Vagina (tissue), 2 donors: Measurements from ENCODE around the gene TSC22D2. TPM values are rescaled to one million over a fixed set of nuclear protein-coding genes. Genes with fewer than 3 reads are reported as not detected.

Experiments used
- DNase-seq, 2 donors: peaks; one replicate each; pipeline ENCODE4 v3.0.0-alpha.2; 2017; ENCODE audit errors: extremely low spot score in 2 of 2
- H3K27ac ChIP-seq: fragments of 200-600 bp; sonication (generic); one replicate; pipeline ENCODE4 v1.5.1; 2019
- H3K27me3 ChIP-seq: fragments of 200-600 bp; sonication (generic); one replicate; pipeline ENCODE4 v1.5.1; 2019
- H3K36me3 ChIP-seq, 2 donors: fragments of 200-600 bp; sonication (generic); one replicate each; pipeline ENCODE4 v1.5.1; 2017 to 2019
- H3K4me1 ChIP-seq: fragments of 200-600 bp; sonication (generic); one replicate; pipeline ENCODE4 v1.5.1; 2019
- H3K4me3 ChIP-seq, 2 donors: fragments of 200-600 bp; sonication (generic); 1 replicate in 1 of 2; 2 replicates in 1 of 2; pipeline ENCODE4 v1.5.1; 2016 to 2019
- H3K9me3 ChIP-seq: fragments of 200-600 bp; sonication (generic); one replicate; pipeline ENCODE4 v1.5.1; 2019
- CTCF ChIP-seq, 3 experiments: fragments of 450-650 bp in 2 of 3; fragments of 200-600 bp in 1 of 3; sonication (generic) in 1 of 3; IDR thresholded peaks; one replicate each; pipeline ENCODE4 v1.5.1; 2017 to 2019; ENCODE audit warnings: antibody characterized with exemption in 3 of 3, mild to moderate bottlenecking in 2 of 3, moderate library complexity in 2 of 3
- POLR2A ChIP-seq, 2 donors: fragments of 450-650 bp; IDR thresholded peaks; one replicate each; pipeline ENCODE4 v1.6.1; 2017; ENCODE audit warnings: antibody characterized with exemption in 2 of 2, mild to moderate bottlenecking in 2 of 2, moderate library complexity in 2 of 2
- POLR2AphosphoS5 ChIP-seq, 2 donors: sonication (generic); formaldehyde crosslinking; IDR thresholded peaks; one replicate each; pipeline ENCODE4 v1.9.0; 2017; ENCODE audit warnings: antibody characterized with exemption in 2 of 2, mild to moderate bottlenecking in 2 of 2, low read depth in 1 of 2; ENCODE audit not compliant: insufficient read depth in 1 of 2
- intact Hi-C: fragments of 100-400 bp; cut with DNase I; formaldehyde crosslinking; loops from one replicate; pipeline ENCODE4 v1.15.1; 2023
- total RNA-seq: library from RNA; depleted of rRNA; stranded (reverse); fragments of >200 nt; gene quantifications from one replicate; pipeline ENCODE4 v1.2.3, GENCODE V29; 2016

The TSC22D2 gene
- total RNA-seq, 1 donor from 2014 or later, result 35.6 TPM

GRCh38 chr3:150384296-150385212 is 23.5 kb upstream of the TSC22D2 start:
- Histone ChIP-seq H3K36me3 (no peaks in the 10 kb centered on the region), H3K27ac (no peak overlapping the region), H3K9me3 (no peaks in the 10 kb centered on the region), H3K27me3 (no peaks in the 10 kb centered on the region), H3K4me1 (no peaks in the 10 kb centered on the region), H3K4me3 (no peak overlapping the region)
- intact Hi-C loops, result no loop called here
- DNase-seq, result no peak
- TF ChIP-seq CTCF (IDR thresholded peaks at IDR 0.05), result no peak
- TF ChIP-seq POLR2AphosphoS5 (IDR thresholded peaks at IDR 0.05; ENCODE audit: insufficient read depth in 1 of 2, low read depth in 1 of 2), result no peak
- no peak for TF ChIP-seq POLR2A (IDR thresholded peaks at IDR 0.05)

- H3K4me3 ChIP-seq, result no peak overlapping the region
- TF ChIP-seq CTCF (IDR thresholded peaks at IDR 0.05) (no peak), POLR2A (IDR thresholded peaks at IDR 0.05) (no peak), POLR2AphosphoS5 (IDR thresholded peaks at IDR 0.05; ENCODE audit: insufficient read depth in 1 of 2, low read depth in 1 of 2) (no peak)
- no peaks in the 10 kb centered on the region for H3K9me3 ChIP-seq
- no peaks in the 10 kb centered on the region for H3K4me1 ChIP-seq
- no peak for DNase-seq
- no peak overlapping the region for H3K27ac ChIP-seq
- H3K36me3 ChIP-seq, result no peaks in the 10 kb centered on the region
- intact Hi-C loops, result no loop called here
- no peaks in the 10 kb centered on the region for H3K27me3 ChIP-seq
These were observed 22.5 kb upstream of the TSC22D2 start for GRCh38 chr3:150385296-150386242.

- DNase-seq, result no peak
- Histone ChIP-seq H3K27ac (no peak overlapping the region), H3K4me3 (no peak overlapping the region), H3K27me3 (no peaks in the 10 kb centered on the region), H3K36me3 (no peaks in the 10 kb centered on the region), H3K9me3 (no peaks in the 10 kb centered on the region), H3K4me1 (no peaks in the 10 kb centered on the region)
- intact Hi-C loops, result no loop called here
- no peak for TF ChIP-seq POLR2AphosphoS5 (IDR thresholded peaks at IDR 0.05; ENCODE audit: insufficient read depth in 1 of 2, low read depth in 1 of 2)
- TF ChIP-seq CTCF (IDR thresholded peaks at IDR 0.05), result no peak
- TF ChIP-seq POLR2A (IDR thresholded peaks at IDR 0.05), result no peak
These were observed 19.3 kb upstream of the TSC22D2 start for GRCh38 chr3:150388498-150389418.

- no peaks in the 10 kb centered on the region for H3K36me3 ChIP-seq
- TF ChIP-seq POLR2A (IDR thresholded peaks at IDR 0.05) (no peak), CTCF (IDR thresholded peaks at IDR 0.05) (no peak), POLR2AphosphoS5 (IDR thresholded peaks at IDR 0.05; ENCODE audit: insufficient read depth in 1 of 2, low read depth in 1 of 2) (no peak)
- intact Hi-C loops, result no loop called here
- H3K9me3 ChIP-seq, result no peaks in the 10 kb centered on the region
- no peak for DNase-seq
- no peak overlapping the region for H3K4me3 ChIP-seq
- no peaks in the 10 kb centered on the region for H3K4me1 ChIP-seq
- no peak overlapping the region for H3K27ac ChIP-seq
- H3K27me3 ChIP-seq, result no peaks in the 10 kb centered on the region
These were observed 18.0 kb upstream of the TSC22D2 start for GRCh38 chr3:150390087-150390486.
